Esophagus squamous epithelium (tissue), 4 donors: ENCODE measurements around the gene EMC8.

Experiments used
- POLR2A ChIP-seq, 4 donors: fragments of 450-650 bp; IDR thresholded peaks; one replicate each; pipeline ENCODE4 v1.6.1; 2017; ENCODE audit warnings: antibody characterized with exemption in 4 of 4, mild to moderate bottlenecking in 4 of 4, moderate library complexity in 3 of 4
- TF ChIP-seq, protein P1 (sequence below), 6 experiments: fragments of 450-650 bp in 4 of 6; fragments of 200-600 bp in 2 of 6; sonication (generic) in 2 of 6; IDR thresholded peaks; one replicate each; pipeline ENCODE4 v1.5.1; 2016 to 2019; ENCODE audit warnings: antibody characterized with exemption in 6 of 6, mild to moderate bottlenecking in 4 of 6, moderate library complexity in 4 of 6

DNA sequence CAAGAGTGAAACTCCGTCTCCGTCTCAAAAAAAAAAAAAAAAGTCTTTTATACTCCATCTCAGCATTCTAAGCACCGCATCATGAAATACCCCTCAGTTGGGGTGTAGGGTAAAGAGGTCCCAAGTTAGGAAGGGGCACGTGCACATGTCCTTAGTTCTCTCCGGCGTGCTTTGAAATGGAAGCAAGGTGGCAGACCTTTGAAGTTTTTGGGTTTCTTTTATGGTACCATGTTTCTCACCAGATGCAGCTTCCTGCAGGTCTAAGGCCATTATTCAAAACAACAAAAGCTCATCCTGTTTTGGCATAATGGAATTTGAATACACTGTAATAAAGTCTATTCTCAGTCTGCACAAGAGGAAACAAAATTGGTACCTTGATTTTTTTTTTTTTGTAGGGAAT, 9.6 kb downstream of the EMC8 start:
- TF ChIP-seq, protein P1, sequence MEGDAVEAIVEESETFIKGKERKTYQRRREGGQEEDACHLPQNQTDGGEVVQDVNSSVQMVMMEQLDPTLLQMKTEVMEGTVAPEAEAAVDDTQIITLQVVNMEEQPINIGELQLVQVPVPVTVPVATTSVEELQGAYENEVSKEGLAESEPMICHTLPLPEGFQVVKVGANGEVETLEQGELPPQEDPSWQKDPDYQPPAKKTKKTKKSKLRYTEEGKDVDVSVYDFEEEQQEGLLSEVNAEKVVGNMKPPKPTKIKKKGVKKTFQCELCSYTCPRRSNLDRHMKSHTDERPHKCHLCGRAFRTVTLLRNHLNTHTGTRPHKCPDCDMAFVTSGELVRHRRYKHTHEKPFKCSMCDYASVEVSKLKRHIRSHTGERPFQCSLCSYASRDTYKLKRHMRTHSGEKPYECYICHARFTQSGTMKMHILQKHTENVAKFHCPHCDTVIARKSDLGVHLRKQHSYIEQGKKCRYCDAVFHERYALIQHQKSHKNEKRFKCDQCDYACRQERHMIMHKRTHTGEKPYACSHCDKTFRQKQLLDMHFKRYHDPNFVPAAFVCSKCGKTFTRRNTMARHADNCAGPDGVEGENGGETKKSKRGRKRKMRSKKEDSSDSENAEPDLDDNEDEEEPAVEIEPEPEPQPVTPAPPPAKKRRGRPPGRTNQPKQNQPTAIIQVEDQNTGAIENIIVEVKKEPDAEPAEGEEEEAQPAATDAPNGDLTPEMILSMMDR (IDR thresholded peaks at IDR 0.05), result no peak
- no peak for TF ChIP-seq POLR2A (IDR thresholded peaks at IDR 0.05)
